DOHH2 (cell line): ENCODE data around the gene PPFIA4.

Experiments
- CTCF ChIP-seq: fragments of 200-600 bp; sonication (generic); IDR thresholded peaks from one replicate; pipeline ENCODE4 v1.5.1; 2014; ENCODE audit warnings: antibody characterized with exemption, mild to moderate bottlenecking, low read depth, low read length; ENCODE audit not compliant: poor library complexity, severe bottlenecking
- EZH2phosphoT487 ChIP-seq: fragments of 200-600 bp; sonication (generic); IDR thresholded peaks from 2 replicates; pipeline ENCODE4 v1.6.1; 2017; ENCODE audit warnings: borderline replicate concordance, mild to moderate bottlenecking, antibody characterized with exemption, low read length, moderate library complexity, mixed read lengths

- TF ChIP-seq CTCF (no peak), EZH2phosphoT487 (no peak)
These were observed 674 bp downstream of the PPFIA4 start for GRCh38 chr1:203026666-203027663.
